Natural killer cell (primary cell): Measurements from ENCODE around the gene GFOD2. TPM values are rescaled to one million over a fixed set of nuclear protein-coding genes. Genes with fewer than 3 reads are reported as not detected.

Experiments used
- ATAC-seq, 3 donors: fragments of 150-1000 bp in 2 of 3; fragments of 200-7000 bp in 1 of 3; cut with Tn5 transposase; 1 replicate in 1 of 3; 2 replicates in 2 of 3; pipeline ENCODE4 v1.10.0; 2021; ENCODE audit warnings: mild to moderate bottlenecking in 2 of 3, moderate library complexity in 2 of 3
- DNase-seq, 2 donors: peaks; one replicate each; pipeline versions ENCODE4 v3.0.0 to v3.0.0-alpha.2; 2013 to 2021; ENCODE audit warnings: mixed read lengths in 1 of 2
- H3K27ac ChIP-seq: one replicate; pipeline ENCODE4 v1.5.1; 2013; ENCODE audit warnings: mild to moderate bottlenecking, low read length
- H3K27me3 ChIP-seq: one replicate; pipeline ENCODE4 v1.6.1; 2013; ENCODE audit warnings: low read length; ENCODE audit not compliant: control insufficient read depth, insufficient read depth
- H3K36me3 ChIP-seq: one replicate; pipeline ENCODE4 v1.6.1; 2013; ENCODE audit warnings: low read length; ENCODE audit not compliant: control insufficient read depth, insufficient read depth
- H3K4me1 ChIP-seq: one replicate; pipeline ENCODE4 v1.6.1; 2013; ENCODE audit warnings: low read length; ENCODE audit not compliant: control insufficient read depth, insufficient read depth
- H3K4me3 ChIP-seq: one replicate; pipeline ENCODE4 v1.5.1; 2013; ENCODE audit warnings: low read length
- H3K9me3 ChIP-seq: one replicate; pipeline ENCODE4 v1.6.1; 2013; ENCODE audit warnings: low read length; ENCODE audit not compliant: control insufficient read depth, insufficient read depth
- H3K27ac Mint-ChIP-seq, 2 donors: one replicate each; pipeline ENCODE4 v1.8.0; 2022; ENCODE audit warnings: mild to moderate bottlenecking in 2 of 2, mixed read lengths in 2 of 2, moderate library complexity in 1 of 2
- H3K27me3 Mint-ChIP-seq, 2 donors: one replicate each; pipeline ENCODE4 v1.8.0; 2022; ENCODE audit warnings: low read depth in 2 of 2, mixed read lengths in 2 of 2
- H3K36me3 Mint-ChIP-seq: one replicate; pipeline ENCODE4 v1.8.0; 2022; ENCODE audit warnings: mixed read lengths
- H3K4me1 Mint-ChIP-seq, 2 donors: one replicate each; pipeline ENCODE4 v1.8.0; 2022; ENCODE audit warnings: mixed read lengths in 2 of 2
- H3K4me3 Mint-ChIP-seq: one replicate; pipeline ENCODE4 v1.8.0; 2022; ENCODE audit warnings: mild to moderate bottlenecking, moderate library complexity, mixed read lengths
- H3K9me3 Mint-ChIP-seq, 2 donors: one replicate each; pipeline ENCODE4 v1.8.0; 2022; ENCODE audit warnings: mixed read lengths in 2 of 2
- WGBS: methylation state at CpG from one replicate; pipeline ENCODE4 v1.1.7; 2013; ENCODE audit warnings: missing lambda C conversion rate; ENCODE audit not compliant: insufficient coverage; 5-methylcytosine and 5-hydroxymethylcytosine counted together
- intact Hi-C: fragments of 100-400 bp; cut with micrococcal nuclease; formaldehyde crosslinking; loops from one replicate; pipeline ENCODE4 v1.14.2; 2022
- total RNA-seq, 4 donors: library from RNA; stranded (reverse); fragments of 120-200 nt in 1 of 4; gene quantifications; one replicate each; pipeline versions ENCODE4 v1.2.3 to v1.2.4, GENCODE V29; 2013 to 2022
- TF ChIP-seq, protein P1 (sequence below): fragments of 200-600 bp; IDR thresholded peaks from one replicate; pipeline ENCODE4 v1.8.0; 2022; ENCODE audit warnings: antibody characterized with exemption

Gene GFOD2
- total RNA-seq, 3 donors from 2014 or later (not counting 1 experiment from before 2014, with no cell fraction given) = 6.5 to 10.9 (median 8.3) TPM

DNA sequence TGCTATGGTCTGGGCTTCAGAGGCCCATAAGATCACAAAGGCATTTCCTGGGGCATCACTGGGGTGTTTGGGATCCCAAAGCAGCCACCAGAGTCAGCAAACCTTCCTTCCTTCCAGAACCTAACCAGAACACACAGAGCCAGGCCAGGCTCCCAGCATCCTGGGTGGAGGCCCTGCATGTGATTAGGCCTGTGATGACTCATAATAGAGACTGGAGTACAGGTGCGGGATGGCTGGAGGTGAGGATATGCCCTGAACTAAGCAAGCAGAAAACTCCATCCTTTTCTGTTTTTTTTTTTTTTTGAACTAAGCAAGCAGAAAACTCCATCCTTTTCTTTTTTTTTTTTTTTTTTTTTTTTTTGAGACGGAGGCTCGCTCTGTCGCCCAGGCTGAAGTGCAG lies 17.7 kb upstream of the GFOD2 start:
- no peaks in the 10 kb centered on the region for H3K36me3 Mint-ChIP-seq
- 93% methylated on average over 4 of the region's 4 CpGs for WGBS
- Histone ChIP-seq H3K4me3 (no peak overlapping the region), H3K9me3 (no peaks in the 10 kb centered on the region), H3K27ac (no peak overlapping the region), H3K27me3 (no peaks in the 10 kb centered on the region), H3K36me3 (peaks cover 22% of the 10 kb centered on the region), H3K4me1 (no peaks in the 10 kb centered on the region)
- TF ChIP-seq, protein P1, sequence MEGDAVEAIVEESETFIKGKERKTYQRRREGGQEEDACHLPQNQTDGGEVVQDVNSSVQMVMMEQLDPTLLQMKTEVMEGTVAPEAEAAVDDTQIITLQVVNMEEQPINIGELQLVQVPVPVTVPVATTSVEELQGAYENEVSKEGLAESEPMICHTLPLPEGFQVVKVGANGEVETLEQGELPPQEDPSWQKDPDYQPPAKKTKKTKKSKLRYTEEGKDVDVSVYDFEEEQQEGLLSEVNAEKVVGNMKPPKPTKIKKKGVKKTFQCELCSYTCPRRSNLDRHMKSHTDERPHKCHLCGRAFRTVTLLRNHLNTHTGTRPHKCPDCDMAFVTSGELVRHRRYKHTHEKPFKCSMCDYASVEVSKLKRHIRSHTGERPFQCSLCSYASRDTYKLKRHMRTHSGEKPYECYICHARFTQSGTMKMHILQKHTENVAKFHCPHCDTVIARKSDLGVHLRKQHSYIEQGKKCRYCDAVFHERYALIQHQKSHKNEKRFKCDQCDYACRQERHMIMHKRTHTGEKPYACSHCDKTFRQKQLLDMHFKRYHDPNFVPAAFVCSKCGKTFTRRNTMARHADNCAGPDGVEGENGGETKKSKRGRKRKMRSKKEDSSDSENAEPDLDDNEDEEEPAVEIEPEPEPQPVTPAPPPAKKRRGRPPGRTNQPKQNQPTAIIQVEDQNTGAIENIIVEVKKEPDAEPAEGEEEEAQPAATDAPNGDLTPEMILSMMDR = no peak
- no peak overlapping the region for H3K27ac Mint-ChIP-seq
- no peaks in the 10 kb centered on the region for H3K9me3 Mint-ChIP-seq
- no peak overlapping the region for H3K4me3 Mint-ChIP-seq
- no peaks in the 10 kb centered on the region for H3K27me3 Mint-ChIP-seq
- DNase-seq (no peak), ATAC-seq (no peak)
- intact Hi-C loops = no loop called here
- H3K4me1 Mint-ChIP-seq = peaks cover 0 to 4% of the 10 kb centered on the region in 2 donors

DNA sequence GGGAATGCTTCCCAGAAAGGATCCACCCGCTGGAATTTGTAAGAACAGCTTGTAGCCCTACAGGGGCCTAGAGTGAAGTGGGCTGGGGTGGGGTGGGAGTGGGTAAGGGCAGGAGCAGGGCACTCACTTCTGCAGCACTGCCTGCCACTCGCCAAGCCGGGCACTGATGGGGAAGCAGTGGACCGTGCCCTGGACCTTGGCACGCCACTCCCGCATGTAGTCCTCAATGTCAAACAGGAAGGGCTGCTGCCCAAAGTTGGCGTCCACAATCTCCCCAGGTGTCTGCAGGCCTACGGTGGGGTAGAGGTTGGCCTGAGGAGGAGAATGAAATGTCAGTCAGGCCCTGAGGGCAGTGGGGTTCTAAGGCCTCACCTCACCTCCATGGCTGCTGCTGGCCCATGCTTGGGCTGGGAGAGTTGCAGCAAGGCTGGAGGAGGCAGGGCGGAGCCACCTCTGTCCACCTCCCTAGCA lies 15.7 kb upstream of the GFOD2 start:
- WGBS = 97% methylated on average over 9 of the region's 9 CpGs
- Mint-ChIP-seq H3K27me3 (no peaks in the 10 kb centered on the region), H3K4me3 (no peak overlapping the region), H3K9me3 (no peaks in the 10 kb centered on the region), H3K4me1 (peaks cover 0 to 4% of the 10 kb centered on the region in 2 donors), H3K27ac (no peak overlapping the region), H3K36me3 (no peaks in the 10 kb centered on the region)
- DNase-seq = no peak
- H3K36me3 ChIP-seq = peaks cover 33% of the 10 kb centered on the region
- no peaks in the 10 kb centered on the region for H3K27me3 ChIP-seq
- intact Hi-C loops = no loop called here
- no peaks in the 10 kb centered on the region for H3K4me1 ChIP-seq
- no peak overlapping the region for H3K27ac ChIP-seq
- H3K9me3 ChIP-seq = no peaks in the 10 kb centered on the region
- H3K4me3 ChIP-seq = no peak overlapping the region
- TF ChIP-seq, protein P1 = no peak
- no peak for ATAC-seq

DNA sequence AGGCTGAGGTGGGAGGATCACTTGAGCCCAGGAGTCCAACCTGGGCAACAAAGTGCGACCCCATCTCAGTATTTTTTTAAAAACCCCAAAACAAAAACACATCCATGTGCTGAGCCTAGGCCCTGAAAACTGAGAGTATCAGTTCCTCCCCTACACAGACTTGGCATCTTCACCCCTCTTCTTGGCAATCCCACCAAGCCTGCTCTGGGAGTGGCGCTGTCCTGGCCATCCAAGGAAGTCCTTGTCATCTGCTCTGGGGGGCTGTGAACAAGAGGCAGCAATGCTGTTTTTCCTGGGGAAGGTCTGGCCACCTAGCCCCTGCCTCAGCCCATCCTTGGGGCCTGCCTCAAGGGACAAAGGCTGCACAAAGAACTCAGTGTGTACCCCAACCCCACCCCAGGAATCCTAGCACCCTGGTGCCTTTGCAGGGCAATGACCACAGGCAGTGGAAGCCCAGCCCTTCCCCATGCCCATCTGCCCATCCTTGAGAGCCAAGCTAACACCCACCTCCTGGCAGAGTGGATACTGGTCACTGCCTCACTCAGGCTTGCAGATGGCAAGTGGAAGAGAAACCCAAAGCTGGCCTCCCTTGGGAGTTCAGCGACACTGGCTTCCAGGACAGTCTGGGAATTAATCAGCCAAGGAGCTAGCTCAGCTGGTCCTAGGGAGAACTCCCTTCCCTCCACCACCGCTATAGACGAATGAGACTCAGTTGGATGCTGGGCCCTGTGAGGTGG lies 14.8 kb upstream of the GFOD2 start:
- H3K4me3 Mint-ChIP-seq = no peak overlapping the region
- H3K9me3 Mint-ChIP-seq = no peaks in the 10 kb centered on the region
- no peaks in the 10 kb centered on the region for H3K36me3 Mint-ChIP-seq
- TF ChIP-seq, protein P1 = no peak
- H3K4me1 ChIP-seq = no peaks in the 10 kb centered on the region
- no peak overlapping the region for H3K27ac ChIP-seq
- H3K9me3 ChIP-seq = no peaks in the 10 kb centered on the region
- WGBS = 91% methylated on average over 5 of the region's 5 CpGs
- ATAC-seq = no peak
- H3K4me1 Mint-ChIP-seq = peaks cover 0 to 4% of the 10 kb centered on the region in 2 donors
- H3K36me3 ChIP-seq = peaks cover 40% of the 10 kb centered on the region
- no peaks in the 10 kb centered on the region for H3K27me3 ChIP-seq
- intact Hi-C loops = no loop called here
- no peaks in the 10 kb centered on the region for H3K27me3 Mint-ChIP-seq
- no peak overlapping the region for H3K4me3 ChIP-seq
- DNase-seq = no peak
- H3K27ac Mint-ChIP-seq = no peak overlapping the region

DNA sequence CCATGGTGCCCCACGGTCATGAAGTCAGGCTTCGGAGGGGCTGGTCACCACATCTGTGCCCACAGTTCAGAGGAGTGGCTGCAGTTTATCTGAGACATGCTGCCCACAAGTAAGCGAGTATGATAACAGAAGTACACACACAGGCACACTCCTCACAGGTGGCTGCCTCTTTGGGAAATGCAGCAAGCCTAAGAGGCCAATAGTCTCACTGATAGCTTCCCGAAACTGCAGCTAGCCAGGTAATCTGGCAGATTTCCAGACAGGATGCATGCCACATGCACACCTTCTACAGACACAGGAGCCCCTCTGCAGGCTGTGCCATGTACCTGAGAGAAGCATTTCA lies 12.6 kb upstream of the GFOD2 start:
- Histone ChIP-seq H3K4me1 (no peaks in the 10 kb centered on the region), H3K36me3 (peaks cover 48% of the 10 kb centered on the region), H3K27ac (no peak overlapping the region), H3K27me3 (no peaks in the 10 kb centered on the region), H3K9me3 (no peaks in the 10 kb centered on the region), H3K4me3 (no peak overlapping the region)
- Mint-ChIP-seq H3K27me3 (no peaks in the 10 kb centered on the region), H3K27ac (no peak overlapping the region), H3K9me3 (no peaks in the 10 kb centered on the region), H3K4me3 (no peak overlapping the region), H3K36me3 (no peaks in the 10 kb centered on the region), H3K4me1 (peaks cover 0 to 4% of the 10 kb centered on the region in 2 donors)
- DNase-seq (no peak), ATAC-seq (no peak)
- WGBS = 87% methylated on average over 4 of the region's 4 CpGs
- TF ChIP-seq, protein P1 = no peak
- intact Hi-C loops = no loop called here
